Activated naive CD4-positive, alpha-beta T cell treated with anti-CD3 and anti-CD28 coated beads for 36 hours (primary cell): ENCODE results near the gene COL11A1. TPM values are rescaled to one million over a fixed set of nuclear protein-coding genes. Genes with fewer than 3 reads are reported as not detected.
"Not testable (repeated sequence)": the region's sequence is repeated elsewhere in the genome, so short reads cannot be mapped to it uniquely, and the experiment has no call there.

Experiments
- CTCF ChIA-PET: fragments of 350-600 bp; sonication (Branson Sonifier 250); formaldehyde crosslinking; loops from one replicate; lab custom pipeline; 2021; ENCODE audit warnings: antibody characterized with exemption; lab: Charles Lee
- DNase-seq: peaks from one replicate; pipeline ENCODE4 v3.0.0-alpha.2; 2020
- H3K27ac Mint-ChIP-seq: one replicate; pipeline ENCODE4 v1.8.0; 2021; ENCODE audit warnings: mild to moderate bottlenecking, mixed read lengths
- H3K27me3 Mint-ChIP-seq: one replicate; pipeline ENCODE4 v1.8.0; 2021; ENCODE audit warnings: low read depth, mixed read lengths
- H3K36me3 Mint-ChIP-seq: one replicate; pipeline ENCODE4 v1.8.0; 2021; ENCODE audit warnings: low read depth, mixed read lengths
- H3K4me1 Mint-ChIP-seq: one replicate; pipeline ENCODE4 v1.8.0; 2021; ENCODE audit warnings: low read depth, mixed read lengths
- H3K4me3 Mint-ChIP-seq: one replicate; pipeline ENCODE4 v1.8.0; 2021; ENCODE audit warnings: mild to moderate bottlenecking, moderate library complexity, mixed read lengths
- H3K9me3 Mint-ChIP-seq: one replicate; pipeline ENCODE4 v1.8.0; 2021; ENCODE audit warnings: mixed read lengths
- intact Hi-C: fragments of 100-400 bp; cut with micrococcal nuclease; formaldehyde crosslinking; loops from one replicate; pipeline ENCODE4 v1.15.1; 2023
- total RNA-seq, 2 experiments: library from RNA; stranded (reverse); gene quantifications; one replicate each; pipeline ENCODE4 v1.2.3, GENCODE V29; 2021

COL11A1 gene
- total RNA-seq, 2 experiments from 2014 or later, result not detected

- intact Hi-C loops, result no loop called here
- Mint-ChIP-seq H3K27ac (no peak overlapping the region), H3K36me3 (no peaks in the 10 kb centered on the region), H3K4me3 (no peak overlapping the region), H3K27me3 (no peaks in the 10 kb centered on the region), H3K9me3 (peaks cover 1% of the 10 kb centered on the region), H3K4me1 (no peaks in the 10 kb centered on the region)
- CTCF ChIA-PET, result no interaction called here
- no peak for DNase-seq
Observed at GRCh38 chr1:102952400-102952799, 155.9 kb downstream of the COL11A1 start.

DNA sequence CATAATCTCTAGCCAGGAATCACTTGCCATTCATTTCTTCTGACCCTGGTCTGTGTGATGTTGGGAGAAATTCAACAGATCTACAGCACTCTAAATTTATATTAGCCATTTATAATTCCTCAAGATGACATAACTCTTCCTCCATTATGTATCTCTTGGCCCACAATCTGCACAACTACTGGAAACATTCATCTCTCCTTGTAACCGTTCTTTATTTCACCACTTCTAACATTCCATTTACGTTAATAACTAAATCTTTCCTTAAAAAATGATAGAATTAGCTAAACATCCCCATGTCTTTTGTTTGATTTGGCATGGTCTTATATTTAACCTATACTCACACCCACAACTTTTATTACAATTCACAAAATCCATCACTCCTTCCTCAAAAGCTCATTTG lies 166.0 kb downstream of the COL11A1 start:
- Mint-ChIP-seq H3K9me3 (no peaks in the 10 kb centered on the region), H3K27ac (no peak overlapping the region), H3K4me1 (no peaks in the 10 kb centered on the region), H3K27me3 (no peaks in the 10 kb centered on the region), H3K4me3 (no peak overlapping the region), H3K36me3 (no peaks in the 10 kb centered on the region)
- intact Hi-C loops, result no loop called here
- CTCF ChIA-PET, result no interaction called here
- no peak for DNase-seq

GRCh38 chr1:102941366-102941947 lies 166.9 kb downstream of the COL11A1 start:
- H3K4me3 Mint-ChIP-seq, result no peak overlapping the region
- intact Hi-C loops, result no loop called here

DNA sequence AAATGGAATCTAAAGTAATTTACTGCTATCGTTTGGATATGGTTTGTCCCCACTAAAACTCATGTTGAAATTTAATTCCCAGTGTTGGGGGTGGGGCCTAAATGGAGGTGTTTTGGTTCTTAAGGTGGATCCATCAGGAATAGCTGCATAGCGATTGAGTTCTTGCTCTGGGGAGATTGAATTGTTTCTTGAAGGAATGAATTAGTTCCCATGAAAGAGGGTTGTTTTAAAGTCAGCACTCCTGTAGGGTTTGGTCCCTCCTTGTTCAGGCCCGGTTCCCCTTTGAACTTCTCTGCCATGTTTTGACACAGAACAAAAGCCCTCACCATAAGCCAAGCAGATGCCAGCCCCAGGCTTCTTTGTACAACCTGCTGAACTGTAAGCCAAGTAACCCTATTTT lies 170.9 kb downstream of the COL11A1 start:
- H3K36me3 Mint-ChIP-seq, result no peaks in the 10 kb centered on the region
- no peak overlapping the region for H3K27ac Mint-ChIP-seq
- H3K27me3 Mint-ChIP-seq, result no peaks in the 10 kb centered on the region
- H3K9me3 Mint-ChIP-seq, result no peaks in the 10 kb centered on the region
- no peak overlapping the region for H3K4me3 Mint-ChIP-seq
- DNase-seq, result no peak
- CTCF ChIA-PET, result no interaction called here
- no peaks in the 10 kb centered on the region for H3K4me1 Mint-ChIP-seq
- intact Hi-C loops, result no loop called here

More at GRCh38 chr1:102941366-102941947, 166.9 kb downstream of the COL11A1 start:
- no peak for DNase-seq
- Mint-ChIP-seq H3K9me3 (no peaks in the 10 kb centered on the region), H3K36me3 (no peaks in the 10 kb centered on the region), H3K27ac (no peak overlapping the region), H3K27me3 (no peaks in the 10 kb centered on the region), H3K4me1 (no peaks in the 10 kb centered on the region)
- CTCF ChIA-PET, result no interaction called here

DNA sequence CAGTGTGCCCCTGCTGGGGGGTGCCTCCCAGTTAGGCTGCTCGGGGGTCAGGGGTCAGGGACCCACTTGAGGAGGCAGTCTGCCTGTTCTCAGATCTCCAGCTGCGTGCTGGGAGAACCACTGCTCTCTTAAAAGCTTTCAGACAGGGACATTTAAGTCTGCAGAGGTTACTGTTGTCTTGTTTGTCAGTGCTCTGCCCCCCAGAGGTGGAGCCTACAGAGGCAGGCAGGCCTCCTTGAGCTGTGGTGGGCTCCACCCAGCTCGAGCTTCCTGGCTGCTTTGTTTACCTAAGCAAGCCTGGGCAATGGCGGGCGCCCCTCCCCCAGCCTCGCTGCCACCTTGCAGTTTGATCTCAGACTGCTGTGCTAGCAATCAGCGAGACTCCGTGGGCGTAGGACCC lies 175.0 kb downstream of the COL11A1 start:
- CTCF ChIA-PET, H3K9me3 Mint-ChIP-seq, intact Hi-C loops, H3K4me3 Mint-ChIP-seq, H3K27ac Mint-ChIP-seq, H3K36me3 Mint-ChIP-seq, H3K4me1 Mint-ChIP-seq, H3K27me3 Mint-ChIP-seq, DNase-seq: not testable (repeated sequence)

GRCh38 chr1:102919659-102920058 lies 188.7 kb downstream of the COL11A1 start:
- intact Hi-C loops, result no loop called here
- H3K27me3 Mint-ChIP-seq, result no peaks in the 10 kb centered on the region
- H3K36me3 Mint-ChIP-seq, result no peaks in the 10 kb centered on the region
- H3K9me3 Mint-ChIP-seq, result no peaks in the 10 kb centered on the region
- H3K4me3 Mint-ChIP-seq, result no peak overlapping the region
- H3K4me1 Mint-ChIP-seq, result no peaks in the 10 kb centered on the region
- no peak for DNase-seq
- CTCF ChIA-PET, result no interaction called here
- no peak overlapping the region for H3K27ac Mint-ChIP-seq

DNA sequence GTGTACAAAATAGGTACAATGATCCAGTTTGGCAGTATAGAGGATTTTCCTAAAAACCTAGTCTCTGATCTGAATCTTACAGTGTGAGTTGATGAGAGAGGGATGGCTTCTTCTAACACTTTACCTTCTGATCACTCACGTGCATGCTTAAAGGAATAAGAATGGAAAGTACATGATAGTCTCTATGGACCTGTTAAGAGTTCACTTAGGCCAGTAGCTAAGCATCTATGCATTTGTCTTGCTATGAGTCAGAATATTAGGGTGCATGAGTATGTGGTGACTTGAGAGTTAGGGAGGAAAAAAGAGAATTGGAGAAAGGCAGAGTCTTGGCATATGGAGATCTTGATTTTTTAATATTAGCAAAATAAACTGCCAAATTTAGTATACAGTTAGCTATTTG lies 206.3 kb downstream of the COL11A1 start:
- no peaks in the 10 kb centered on the region for H3K36me3 Mint-ChIP-seq
- DNase-seq, result no peak
- H3K27ac Mint-ChIP-seq, result no peak overlapping the region
- intact Hi-C loops, result no loop called here
- CTCF ChIA-PET, result interaction anchor here (0.7 kb wide), 1 partner anchor 1807 kb away, joined by 3 read pairs; no protein-coding TSS in a partner anchor
- no peak overlapping the region for H3K4me3 Mint-ChIP-seq
- H3K4me1 Mint-ChIP-seq, result no peaks in the 10 kb centered on the region
- H3K9me3 Mint-ChIP-seq, result no peaks in the 10 kb centered on the region
- H3K27me3 Mint-ChIP-seq, result no peaks in the 10 kb centered on the region

GRCh38 chr1:102899935-102900334 lies 208.4 kb downstream of the COL11A1 start:
- Mint-ChIP-seq H3K4me1 (no peaks in the 10 kb centered on the region), H3K36me3 (no peaks in the 10 kb centered on the region)

DNA sequence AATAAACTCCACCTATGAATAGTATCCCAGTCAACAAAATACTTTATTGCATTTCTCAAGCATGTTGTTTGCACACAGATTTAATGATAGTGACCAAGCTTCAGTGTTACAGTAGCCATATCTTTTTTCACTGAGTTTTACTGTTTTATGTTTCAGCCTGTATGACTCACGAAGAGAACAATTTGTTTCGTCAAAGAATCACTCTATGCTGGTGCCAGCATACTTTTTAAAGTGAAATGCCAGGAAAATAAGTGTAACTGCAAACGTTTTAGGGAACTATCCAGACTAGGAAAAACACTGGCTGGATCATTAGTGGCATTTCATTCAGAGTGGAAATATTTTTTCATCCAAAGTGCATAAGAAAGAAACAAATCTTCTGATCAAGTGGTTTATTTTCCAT lies 210.8 kb downstream of the COL11A1 start:
- Mint-ChIP-seq H3K27ac (no peak overlapping the region), H3K9me3 (no peaks in the 10 kb centered on the region), H3K36me3 (no peaks in the 10 kb centered on the region), H3K27me3 (no peaks in the 10 kb centered on the region), H3K4me3 (no peak overlapping the region), H3K4me1 (no peaks in the 10 kb centered on the region)
- intact Hi-C loops, result no loop called here
- CTCF ChIA-PET, result no interaction called here
- no peak for DNase-seq

More at GRCh38 chr1:102899935-102900334, 208.4 kb downstream of the COL11A1 start:
- Mint-ChIP-seq H3K27me3 (no peaks in the 10 kb centered on the region), H3K27ac (no peak overlapping the region), H3K4me3 (no peak overlapping the region), H3K9me3 (no peaks in the 10 kb centered on the region)
- intact Hi-C loops, result no loop called here
- CTCF ChIA-PET, result no interaction called here
- no peak for DNase-seq

- Mint-ChIP-seq H3K4me3 (no peak overlapping the region), H3K36me3 (no peaks in the 10 kb centered on the region), H3K27me3 (no peaks in the 10 kb centered on the region), H3K4me1 (no peaks in the 10 kb centered on the region), H3K9me3 (no peaks in the 10 kb centered on the region), H3K27ac (no peak overlapping the region)
- intact Hi-C loops, result no loop called here
- CTCF ChIA-PET, result no interaction called here
- no peak for DNase-seq
Observed at GRCh38 chr1:102896771-102897170, 211.6 kb downstream of the COL11A1 start.

GRCh38 chr1:102896286-102896685 lies 212.0 kb downstream of the COL11A1 start:
- no peak for DNase-seq
- no peak overlapping the region for H3K4me3 Mint-ChIP-seq
- H3K36me3 Mint-ChIP-seq, result no peaks in the 10 kb centered on the region
- H3K9me3 Mint-ChIP-seq, result no peaks in the 10 kb centered on the region
- CTCF ChIA-PET, result no interaction called here
- no peaks in the 10 kb centered on the region for H3K27me3 Mint-ChIP-seq
- intact Hi-C loops, result no loop called here
- H3K27ac Mint-ChIP-seq, result no peak overlapping the region
- no peaks in the 10 kb centered on the region for H3K4me1 Mint-ChIP-seq

DNA sequence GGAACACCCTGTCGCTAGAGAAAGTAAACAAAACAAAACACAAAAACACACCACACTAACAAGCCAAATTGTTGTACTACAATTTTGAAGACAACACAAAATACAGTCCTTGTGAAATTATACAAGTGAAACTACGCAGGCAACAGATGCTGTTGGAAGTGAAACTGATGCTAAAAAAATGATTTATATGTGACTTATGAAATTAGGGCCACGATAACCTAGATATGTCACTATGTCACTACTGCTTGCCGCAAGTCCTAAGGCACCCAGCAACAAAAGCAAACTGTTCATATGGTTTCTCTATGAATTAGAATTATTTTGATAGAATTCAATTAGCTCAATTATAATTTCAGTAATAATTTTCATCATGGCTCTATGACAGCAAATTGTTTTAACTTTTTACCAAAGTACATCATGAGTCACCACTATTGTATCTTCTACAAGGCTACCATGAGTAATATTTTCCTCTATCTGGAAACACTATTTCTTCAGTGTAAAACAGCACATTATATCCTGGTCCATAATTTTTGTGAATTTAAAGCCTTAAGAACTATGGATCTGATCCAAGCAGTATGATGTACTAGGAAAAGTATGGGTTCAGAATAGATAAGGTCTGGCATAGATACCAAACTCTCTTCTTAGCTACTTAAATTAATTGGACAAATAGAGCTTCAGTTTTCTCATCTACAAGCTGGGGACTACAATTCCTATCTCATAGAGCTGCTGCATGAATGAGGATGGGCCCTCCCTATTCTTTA lies 216.3 kb downstream of the COL11A1 start:
- H3K27ac Mint-ChIP-seq, result no peak overlapping the region
- DNase-seq, result no peak
- no peaks in the 10 kb centered on the region for H3K36me3 Mint-ChIP-seq
- CTCF ChIA-PET, result no interaction called here
- H3K4me3 Mint-ChIP-seq, result no peak overlapping the region
- H3K4me1 Mint-ChIP-seq, result no peaks in the 10 kb centered on the region
- H3K27me3 Mint-ChIP-seq, result no peaks in the 10 kb centered on the region
- intact Hi-C loops, result no loop called here
- H3K9me3 Mint-ChIP-seq, result no peaks in the 10 kb centered on the region

- intact Hi-C loops, result no loop called here
- DNase-seq, result no peak
Observed at GRCh38 chr1:102886638-102887037, 221.7 kb downstream of the COL11A1 start.

More at GRCh38 chr1:102886638-102887037, 221.7 kb downstream of the COL11A1 start:
- Mint-ChIP-seq H3K9me3 (no peaks in the 10 kb centered on the region), H3K27me3 (no peaks in the 10 kb centered on the region), H3K4me1 (no peaks in the 10 kb centered on the region), H3K27ac (no peak overlapping the region), H3K36me3 (no peaks in the 10 kb centered on the region), H3K4me3 (no peak overlapping the region)
- CTCF ChIA-PET, result no interaction called here
